Right lobe of liver (tissue), 4 donors: ENCODE results near the gene DIS3L2.
"Not testable (repeated sequence)": the region's sequence is repeated elsewhere in the genome, so short reads cannot be mapped to it uniquely, and the experiment has no call there.

Experiments used
- POLR2A ChIP-seq: fragments of 450-650 bp; IDR thresholded peaks from one replicate; pipeline ENCODE4 v1.6.1; 2017; ENCODE audit warnings: antibody characterized with exemption, mild to moderate bottlenecking
- TF ChIP-seq, protein P1 (sequence below), 4 donors: fragments of 200-600 bp in 3 of 4; fragments of 450-650 bp in 1 of 4; IDR thresholded peaks; one replicate each; pipeline versions ENCODE4 v1.5.1 to v1.8.0; 2016 to 2022; ENCODE audit warnings: antibody characterized with exemption in 4 of 4, mild to moderate bottlenecking in 2 of 4
- donor health status: DM: no; HTN: no; CAD: no.
- donor health status: DM: no; HTN: no; CAD: no.
- donor health status: DM: no; HTN: yes; CAD: no.

- TF ChIP-seq, protein P1, sequence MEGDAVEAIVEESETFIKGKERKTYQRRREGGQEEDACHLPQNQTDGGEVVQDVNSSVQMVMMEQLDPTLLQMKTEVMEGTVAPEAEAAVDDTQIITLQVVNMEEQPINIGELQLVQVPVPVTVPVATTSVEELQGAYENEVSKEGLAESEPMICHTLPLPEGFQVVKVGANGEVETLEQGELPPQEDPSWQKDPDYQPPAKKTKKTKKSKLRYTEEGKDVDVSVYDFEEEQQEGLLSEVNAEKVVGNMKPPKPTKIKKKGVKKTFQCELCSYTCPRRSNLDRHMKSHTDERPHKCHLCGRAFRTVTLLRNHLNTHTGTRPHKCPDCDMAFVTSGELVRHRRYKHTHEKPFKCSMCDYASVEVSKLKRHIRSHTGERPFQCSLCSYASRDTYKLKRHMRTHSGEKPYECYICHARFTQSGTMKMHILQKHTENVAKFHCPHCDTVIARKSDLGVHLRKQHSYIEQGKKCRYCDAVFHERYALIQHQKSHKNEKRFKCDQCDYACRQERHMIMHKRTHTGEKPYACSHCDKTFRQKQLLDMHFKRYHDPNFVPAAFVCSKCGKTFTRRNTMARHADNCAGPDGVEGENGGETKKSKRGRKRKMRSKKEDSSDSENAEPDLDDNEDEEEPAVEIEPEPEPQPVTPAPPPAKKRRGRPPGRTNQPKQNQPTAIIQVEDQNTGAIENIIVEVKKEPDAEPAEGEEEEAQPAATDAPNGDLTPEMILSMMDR (IDR thresholded peaks at IDR 0.05): peak; percentile 13 to 59 (median 50)
- TF ChIP-seq POLR2A: not testable (repeated sequence)
These were observed 373.8 kb downstream of the DIS3L2 start for GRCh38 chr2:232335206-232335858.
